GM12801 (cell line): ENCODE results near the gene ERO1A.

ENCODE experiments used
- TF ChIP-seq, protein P1 (sequence below): IDR thresholded peaks from one replicate; pipeline ENCODE4 v1.5.1; 2011; ENCODE audit warnings: control low read depth; ENCODE audit not compliant: insufficient read length; ENCODE audit errors: extremely low read depth

The ERO1A gene

DNA sequence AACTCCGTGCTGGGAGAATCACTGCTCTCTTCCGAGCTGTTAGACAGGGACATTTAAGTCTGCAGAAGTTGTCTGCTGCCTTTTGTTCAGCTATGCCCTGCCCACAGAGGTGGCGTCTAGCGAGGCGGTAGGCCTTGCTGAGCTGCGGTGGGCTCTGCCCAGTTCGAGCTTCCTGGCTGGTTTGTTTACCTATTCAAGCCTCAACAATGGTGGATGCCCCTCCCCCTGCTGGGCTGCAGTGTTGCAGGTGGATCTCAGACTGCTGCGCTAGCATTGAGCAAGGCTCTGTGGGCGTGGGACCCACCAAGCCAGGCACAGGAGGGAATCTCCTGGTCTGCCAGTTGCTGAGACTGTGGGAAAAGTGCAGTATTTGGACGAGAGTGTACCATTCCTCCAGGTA is 99.0 kb downstream of the ERO1A start:
- TF ChIP-seq, protein P1, sequence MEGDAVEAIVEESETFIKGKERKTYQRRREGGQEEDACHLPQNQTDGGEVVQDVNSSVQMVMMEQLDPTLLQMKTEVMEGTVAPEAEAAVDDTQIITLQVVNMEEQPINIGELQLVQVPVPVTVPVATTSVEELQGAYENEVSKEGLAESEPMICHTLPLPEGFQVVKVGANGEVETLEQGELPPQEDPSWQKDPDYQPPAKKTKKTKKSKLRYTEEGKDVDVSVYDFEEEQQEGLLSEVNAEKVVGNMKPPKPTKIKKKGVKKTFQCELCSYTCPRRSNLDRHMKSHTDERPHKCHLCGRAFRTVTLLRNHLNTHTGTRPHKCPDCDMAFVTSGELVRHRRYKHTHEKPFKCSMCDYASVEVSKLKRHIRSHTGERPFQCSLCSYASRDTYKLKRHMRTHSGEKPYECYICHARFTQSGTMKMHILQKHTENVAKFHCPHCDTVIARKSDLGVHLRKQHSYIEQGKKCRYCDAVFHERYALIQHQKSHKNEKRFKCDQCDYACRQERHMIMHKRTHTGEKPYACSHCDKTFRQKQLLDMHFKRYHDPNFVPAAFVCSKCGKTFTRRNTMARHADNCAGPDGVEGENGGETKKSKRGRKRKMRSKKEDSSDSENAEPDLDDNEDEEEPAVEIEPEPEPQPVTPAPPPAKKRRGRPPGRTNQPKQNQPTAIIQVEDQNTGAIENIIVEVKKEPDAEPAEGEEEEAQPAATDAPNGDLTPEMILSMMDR = no peak

DNA sequence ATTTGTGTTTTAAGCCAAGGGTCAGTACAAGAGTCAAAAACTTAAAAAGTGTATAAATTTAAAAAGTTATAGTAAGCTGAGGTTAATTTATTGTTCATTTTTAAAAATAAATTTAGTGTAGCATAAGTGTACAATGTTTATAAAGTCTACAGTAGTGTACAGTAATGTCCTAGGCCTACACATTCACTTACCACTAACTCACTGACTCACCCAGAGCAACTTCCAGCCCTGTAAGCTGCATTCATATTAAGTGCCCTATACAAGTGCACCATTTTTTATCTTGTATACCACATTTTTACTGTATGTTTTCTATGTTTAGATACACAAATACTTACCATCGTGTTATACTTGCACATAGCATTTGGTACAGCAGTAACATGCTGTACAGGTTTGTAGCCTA is 105.0 kb downstream of the ERO1A start:
- TF ChIP-seq, protein P1 = no peak
